ENCODE measurements around the gene TMEFF2. TPM values are rescaled to one million over a fixed set of nuclear protein-coding genes. Genes with fewer than 3 reads are reported as not detected.

Gene TMEFF2
- total and polyA plus RNA-seq, 10 of the 15 experiments (the other 5 are each of a cell fraction or from before 2014, with no cell fraction given), result not detected

- no peak overlapping the region for H3K4me3 ChIP-seq
- ChIA-PET POLR2A (no interaction called here), SMC1A (ENCODE audit: uncharacterized antibody, unreplicated experiment) (interaction anchor here (1.0 to 1.7 kb wide), 3 partner anchors 9 to 108 kb away, joined by 3 to 4 read pairs (median 3); no protein-coding TSS in a partner anchor), CTCF (interaction anchor here (1.5 kb wide), 1 partner anchor 25 kb away, joined by 5 read pairs; no protein-coding TSS in a partner anchor), RAD21 (ENCODE audit: unreplicated experiment) (interaction anchor here (0.8 kb wide), 1 partner anchor 99 kb away, joined by 3 read pairs; no protein-coding TSS in a partner anchor)
- ATAC-seq (no peak), DNase-seq (ENCODE audit: low read depth, low spot score) (no peak), FAIRE-seq (no peak)
- no peak overlapping the region for H3K4me2 ChIP-seq (ENCODE audit: control insufficient read depth, insufficient read depth)
- intact Hi-C loops (cut with micrococcal nuclease; ENCODE audit: unreplicated experiment) (no loop called here), in situ Hi-C loops (cut with MboI) (no loop called here)
- no TSS peak for BruUV-seq (replicated peaks)
- no peak overlapping the region for H3K27ac ChIP-seq (ENCODE audit: control insufficient read depth, insufficient read depth)
- no peaks in the 10 kb centered on the region for H4K20me1 ChIP-seq (ENCODE audit: control insufficient read depth, insufficient read depth)
- no peak overlapping the region for H3K9ac ChIP-seq (ENCODE audit: control insufficient read depth, insufficient read depth, low read length)
- TF ChIP-seq SMAD1 (IDR thresholded peaks at IDR 0.05; ENCODE audit: low read depth, partially characterized antibody), result no peak
- TF ChIP-seq RCOR1 (conservative IDR thresholded peaks at IDR 0.05; ENCODE audit: low read depth, low read length), result no peak
- H3K27me3 ChIP-seq (replicated peaks in 1 of 2; ENCODE audit: control insufficient read depth in 2 of 2, insufficient read depth in 2 of 2, low read length in 1 of 2), result no peaks in the 10 kb centered on the region; a peak in 2 of 4 replicates
- H3K79me2 ChIP-seq (ENCODE audit: control insufficient read depth, insufficient read depth, low read length), result no peaks in the 10 kb centered on the region
- no peaks in the 10 kb centered on the region for H3K36me3 ChIP-seq (ENCODE audit: control insufficient read depth in 2 of 2, insufficient read depth in 2 of 2, low read length in 1 of 2)
- H3K4me1 ChIP-seq (ENCODE audit: control insufficient read depth, insufficient read depth, low read length), result no peaks in the 10 kb centered on the region
- 46% methylated on average over 1 of the region's 1 CpG for WGBS (ENCODE audit: insufficient coverage, insufficient replicate concordance, low lambda C conversion rate, missing lambda C conversion rate)
- no peaks in the 10 kb centered on the region for H3K9me3 ChIP-seq (replicated peaks; ENCODE audit: control insufficient read depth, insufficient read depth, low read length)
- no peak overlapping the region for H2AFZ ChIP-seq (ENCODE audit: control insufficient read depth, low read depth, low read length)
These were observed 217.0 kb downstream of the TMEFF2 start for GRCh38 chr2:191977754-191978153.

GRCh38 chr2:191976436-191976835, 218.3 kb downstream of the TMEFF2 start:
- ChIA-PET CTCF (no interaction called here), RAD21 (ENCODE audit: unreplicated experiment) (no interaction called here)
- no peak for ATAC-seq
- no peak for TF ChIP-seq ZNF274 (IDR thresholded peaks at IDR 0.05; ENCODE audit: insufficient read depth, insufficient read length)
- no peak for TF ChIP-seq MLLT1 (IDR thresholded peaks at IDR 0.05)
- TF ChIP-seq ATF3 (IDR thresholded peaks at IDR 0.05; ENCODE audit: borderline replicate concordance, extremely low read depth, low read depth, low read length), result no peak
- TF ChIP-seq NFYA (IDR thresholded peaks at IDR 0.05; ENCODE audit: borderline replicate concordance, low read depth, low read length), result no peak
- no peak for TF ChIP-seq ZBED1 (IDR thresholded peaks at IDR 0.05; ENCODE audit: borderline replicate concordance)
- no peak for TF ChIP-seq SRF (IDR thresholded peaks at IDR 0.05; ENCODE audit: low read depth in 2 of 2, low read length in 2 of 2)
- no peak for TF ChIP-seq ATF2 (IDR thresholded peaks at IDR 0.05; ENCODE audit: low read length)
- TF ChIP-seq MEF2A (IDR thresholded peaks at IDR 0.05; ENCODE audit: insufficient read depth, low read depth, low read length), result no peak
- TF ChIP-seq ZNF384 (IDR thresholded peaks at IDR 0.05; ENCODE audit: borderline replicate concordance, low read depth, low read length), result no peak
- no peak for TF ChIP-seq TCF3 (IDR thresholded peaks at IDR 0.05; ENCODE audit: borderline replicate concordance, insufficient read depth, low read depth, low read length)
- no peak for TF ChIP-seq NBN (IDR thresholded peaks at IDR 0.05)
- no peak for TF ChIP-seq BHLHE40 (IDR thresholded peaks at IDR 0.05; ENCODE audit: borderline replicate concordance in 1 of 2, low read depth in 2 of 2, low read length in 1 of 2)
- no peak for TF ChIP-seq RB1 (IDR thresholded peaks at IDR 0.05; ENCODE audit: borderline replicate concordance)
- TF ChIP-seq TARDBP (IDR thresholded peaks at IDR 0.05; ENCODE audit: borderline replicate concordance), result no peak

More at GRCh38 chr2:191976436-191976835, 218.3 kb downstream of the TMEFF2 start:
- BruUV-seq (replicated peaks), result no TSS peak
- no peaks in the 10 kb centered on the region for H3K36me3 ChIP-seq (ENCODE audit: control insufficient read depth in 2 of 2, insufficient read depth in 2 of 2, low read length in 1 of 2)
- H4K20me1 ChIP-seq (ENCODE audit: control insufficient read depth, insufficient read depth), result no peaks in the 10 kb centered on the region
- no peaks in the 10 kb centered on the region for H3K9me3 ChIP-seq (replicated peaks; ENCODE audit: control insufficient read depth, insufficient read depth, low read length)
- no peak overlapping the region for H3K27ac ChIP-seq (ENCODE audit: control insufficient read depth, insufficient read depth)
- WGBS (ENCODE audit: insufficient coverage, insufficient replicate concordance, low lambda C conversion rate, missing lambda C conversion rate), result 60% methylated on average over 3 of the region's 3 CpGs
- no peak overlapping the region for H3K9ac ChIP-seq (ENCODE audit: control insufficient read depth, insufficient read depth, low read length)
- H3K27me3 ChIP-seq (replicated peaks in 1 of 2; ENCODE audit: control insufficient read depth in 2 of 2, insufficient read depth in 2 of 2, low read length in 1 of 2), result no peaks in the 10 kb centered on the region; a peak in 2 of 4 replicates
- in situ Hi-C loops (cut with MboI), result no loop called here
- ChIA-PET POLR2A (no interaction called here), SMC1A (ENCODE audit: uncharacterized antibody, unreplicated experiment) (interaction anchor here (0.9 to 1.7 kb wide), 2 partner anchors 10 to 40 kb away, joined by 3 to 4 read pairs; no protein-coding TSS in a partner anchor)
- no peak overlapping the region for H2AFZ ChIP-seq (ENCODE audit: control insufficient read depth, low read depth, low read length)
- no peaks in the 10 kb centered on the region for H3K4me1 ChIP-seq (ENCODE audit: control insufficient read depth, insufficient read depth, low read length)
- DNase-seq (ENCODE audit: low read depth, low spot score), result no peak
- H3K4me2 ChIP-seq (ENCODE audit: control insufficient read depth, insufficient read depth), result no peak overlapping the region
- intact Hi-C loops (cut with micrococcal nuclease; ENCODE audit: unreplicated experiment), result no loop called here
- no peaks in the 10 kb centered on the region for H3K79me2 ChIP-seq (ENCODE audit: control insufficient read depth, insufficient read depth, low read length)
- FAIRE-seq, result no peak
- no peak overlapping the region for H3K4me3 ChIP-seq
